GM23338 (cell line): ENCODE measurements around the gene SEC11A. TPM values are rescaled to one million over a fixed set of nuclear protein-coding genes. Genes with fewer than 3 reads are reported as not detected.

ENCODE experiments used
- ATAC-seq: fragments of 200-7000 bp; cut with Tn5 transposase; 3 replicates; pipeline ENCODE4 v1.9.1; 2020
- DNase-seq: peaks from one replicate; pipeline ENCODE4 v3.0.0-alpha.2; 2015; ENCODE audit warnings: low spot score
- H2AFZ ChIP-seq: fragments of 200-600 bp; sonication (generic); 2 replicates; pipeline ENCODE4 v1.8.0; 2016; ENCODE audit warnings: antibody characterized with exemption, mild to moderate bottlenecking, moderate library complexity
- H3F3A ChIP-seq: fragments of 200-600 bp; sonication (generic); replicated peaks from 2 replicates; pipeline ENCODE4 v1.8.0; 2017; ENCODE audit warnings: antibody characterized with exemption, mixed run types, low read depth
- H3K27ac ChIP-seq: fragments of 200-600 bp; sonication (generic); 2 replicates; pipeline ENCODE4 v1.6.1; 2016; ENCODE audit warnings: low read depth
- H3K27me3 ChIP-seq: fragments of 200-600 bp; sonication (generic); 2 replicates; pipeline ENCODE4 v1.8.0; 2016; ENCODE audit warnings: mild to moderate bottlenecking, mixed run types, moderate library complexity; ENCODE audit not compliant: insufficient read depth
- H3K36me3 ChIP-seq: fragments of 200-600 bp; sonication (generic); 2 replicates; pipeline ENCODE4 v1.8.0; 2016; ENCODE audit warnings: mild to moderate bottlenecking; ENCODE audit not compliant: insufficient read depth
- H3K4me1 ChIP-seq: fragments of 200-600 bp; sonication (generic); 2 replicates; pipeline ENCODE4 v1.8.0; 2016; ENCODE audit warnings: mild to moderate bottlenecking, moderate library complexity; ENCODE audit not compliant: insufficient read depth
- H3K4me2 ChIP-seq: fragments of 200-600 bp; sonication (generic); 2 replicates; pipeline ENCODE4 v1.7.1; 2017; ENCODE audit warnings: mixed run types
- H3K4me3 ChIP-seq: fragments of 200-600 bp; sonication (generic); 2 replicates; pipeline ENCODE4 v1.6.1; 2016; ENCODE audit warnings: mixed run types
- H3K79me2 ChIP-seq: fragments of 200-600 bp; sonication (generic); replicated peaks from 2 replicates; pipeline ENCODE4 v1.8.0; 2017; ENCODE audit warnings: mild to moderate bottlenecking; ENCODE audit not compliant: insufficient read depth
- H3K9me2 ChIP-seq: fragments of 200-600 bp; sonication (generic); 2 replicates; pipeline ENCODE4 v1.8.0; 2017; ENCODE audit not compliant: insufficient read depth
- H4K20me1 ChIP-seq: fragments of 200-600 bp; sonication (generic); replicated peaks from 2 replicates; pipeline ENCODE4 v1.8.0; 2017; ENCODE audit warnings: mild to moderate bottlenecking; ENCODE audit not compliant: insufficient read depth
- H3K27ac Mint-ChIP-seq: 2 replicates; pipeline ENCODE4 v1.8.0; 2020; ENCODE audit warnings: inconsistent platforms, mild to moderate bottlenecking, moderate library complexity, mixed read lengths
- H3K27me3 Mint-ChIP-seq: 3 replicates; pipeline ENCODE4 v1.8.0; 2022; ENCODE audit warnings: low read depth, mild to moderate bottlenecking, moderate library complexity, mixed read lengths, inconsistent platforms; ENCODE audit not compliant: insufficient read depth, poor library complexity
- H3K36me3 Mint-ChIP-seq: 3 replicates; pipeline ENCODE4 v1.8.0; 2021; ENCODE audit warnings: low read depth, mild to moderate bottlenecking, inconsistent platforms, moderate library complexity, mixed read lengths
- H3K4me1 Mint-ChIP-seq: 3 replicates; pipeline ENCODE4 v1.8.0; 2020; ENCODE audit warnings: mild to moderate bottlenecking, inconsistent platforms, mixed read lengths
- H3K4me3 Mint-ChIP-seq: 3 replicates; pipeline ENCODE4 v1.8.0; 2021; ENCODE audit warnings: moderate library complexity, mild to moderate bottlenecking, inconsistent platforms, mixed read lengths
- H3K9me3 Mint-ChIP-seq: 3 replicates; pipeline ENCODE4 v1.8.0; 2020; ENCODE audit warnings: moderate library complexity, mild to moderate bottlenecking, inconsistent platforms, mixed read lengths
- CREB1 ChIP-seq: fragments of 250-450 bp; sonication (Bioruptor Pico); IDR thresholded peaks from 2 replicates; pipeline ENCODE4 v1.5.0; 2020; ENCODE audit warnings: low read depth, mild to moderate bottlenecking, moderate library complexity
- ETS1 ChIP-seq: IDR thresholded peaks from 2 replicates; pipeline ENCODE4 v1.6.1; 2016; ENCODE audit warnings: antibody characterized with exemption
- EZH2 ChIP-seq: fragments of 200-600 bp; sonication (generic); IDR thresholded peaks from one replicate; pipeline ENCODE4 v1.8.0; 2017; ENCODE audit warnings: antibody characterized with exemption, mild to moderate bottlenecking, low read depth; ENCODE audit not compliant: unreplicated experiment
- NANOG ChIP-seq: IDR thresholded peaks from 2 replicates; pipeline ENCODE4 v1.6.1; 2016; ENCODE audit warnings: antibody characterized with exemption, borderline replicate concordance
- POLR2AphosphoS5 ChIP-seq: IDR thresholded peaks from 2 replicates; pipeline ENCODE4 v1.6.1; 2016; ENCODE audit warnings: antibody characterized with exemption, low read depth
- REST ChIP-seq: IDR thresholded peaks from one replicate; pipeline ENCODE4 v1.6.1; 2018; ENCODE audit warnings: antibody characterized with exemption; ENCODE audit not compliant: unreplicated experiment
- STAT1 ChIP-seq: IDR thresholded peaks from one replicate; pipeline ENCODE4 v1.6.1; 2016; ENCODE audit warnings: antibody characterized with exemption; ENCODE audit not compliant: unreplicated experiment
- ZNF331 ChIP-seq: fragments of 250-450 bp; sonication (Bioruptor Pico); IDR thresholded peaks from 2 replicates; pipeline ENCODE4 v1.5.0; 2020; ENCODE audit warnings: low read depth, mild to moderate bottlenecking, moderate library complexity
- ZNF462 ChIP-seq: fragments of 250-450 bp; sonication (Bioruptor Pico); IDR thresholded peaks from 2 replicates; pipeline ENCODE4 v1.5.0; 2020; ENCODE audit warnings: mild to moderate bottlenecking, moderate library complexity
- polyA plus RNA-seq: library from polyadenylated mRNA; unstranded; fragments of >200 nt; fragmentation: Nextera tagmentation; extraction: Ambion mirVana; gene quantifications from 2 replicates; pipeline ENCODE4 v1.2.1, GENCODE V29; 2016
- total RNA-seq: library from RNA; depleted of rRNA; stranded (reverse); fragments of >200 nt; shearing (Covaris generic); gene quantifications from 2 replicates; pipeline ENCODE4 v1.2.3, GENCODE V29; 2014

Gene SEC11A
- total and polyA plus RNA-seq, 2 experiments from 2014 or later: 191 to 257 TPM

GRCh38 chr15:84715441-84716035 is 401 bp downstream of the SEC11A start:
- TF ChIP-seq ETS1 (no peak), CREB1 (CRISPR knock-in tag) (no peak), NANOG (no peak), REST (no peak), POLR2AphosphoS5 (no peak), ZNF331 (CRISPR knock-in tag) (no peak), EZH2 (no peak), STAT1 (no peak), ZNF462 (CRISPR knock-in tag) (no peak)
- peak; percentile 14 for ATAC-seq
- Histone ChIP-seq H3K4me1 (peaks cover 6% of the 10 kb centered on the region), H4K20me1 (peaks cover 40% of the 10 kb centered on the region), H3K4me3 (peak overlapping the region; percentile 100), H3K79me2 (peaks cover 53% of the 10 kb centered on the region), H3F3A (0 out of 2 replicates have a peak, but pooled peaks cover 8% of the 10 kb centered on the region), H3K27me3 (no peaks in the 10 kb centered on the region), H3K4me2 (peak overlapping the region; percentile 96), H3K9me2 (no peaks in the 10 kb centered on the region), H3K36me3 (0 out of 2 replicates have a peak, but pooled peaks cover 10% of the 10 kb centered on the region), H2AFZ (peak overlapping the region; percentile 99), H3K27ac (peak overlapping the region; percentile 96)
- Mint-ChIP-seq H3K9me3 (no peaks in the 10 kb centered on the region), H3K4me1 (peaks cover 12% of the 10 kb centered on the region), H3K4me3 (peak overlapping the region; percentile 88), H3K27me3 (peaks cover 8% of the 10 kb centered on the region), H3K36me3 (peaks cover 27% of the 10 kb centered on the region), H3K27ac (peak overlapping the region; percentile 98)
- DNase-seq: peak; percentile 54
